ENCODE results near the gene NOTCH2NLA. TPM values are rescaled to one million over a fixed set of nuclear protein-coding genes. Genes with fewer than 3 reads are reported as not detected.
"Not testable (repeated sequence)": the region's sequence is repeated elsewhere in the genome, so short reads cannot be mapped to it uniquely, and the experiment has no call there.

Gene NOTCH2NLA
- total RNA-seq, 1 donor from 2014 or later, result 18.7 TPM

DNA sequence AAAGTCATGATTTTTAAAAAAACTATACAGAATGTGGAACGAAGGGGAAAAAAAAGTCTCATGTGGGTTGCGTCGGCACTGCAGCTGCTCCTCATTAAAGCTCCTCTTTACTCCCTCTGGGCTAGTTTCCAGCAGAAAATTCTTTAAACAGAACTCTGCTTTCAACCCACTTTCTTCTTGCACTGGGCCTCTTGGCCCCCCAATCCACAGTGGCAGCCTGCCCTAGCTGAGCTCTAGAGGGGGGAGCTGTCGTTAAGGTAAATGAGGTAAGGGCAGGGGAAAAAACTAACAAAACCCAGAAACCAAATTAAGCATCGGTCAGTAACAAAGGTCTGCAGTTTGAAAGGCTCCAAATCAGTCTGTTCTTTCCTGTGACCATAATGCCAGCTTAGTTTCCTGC is 54.3 kb downstream of the NOTCH2NLA start:
- not testable (repeated sequence) for DNase-seq (ENCODE audit: extremely low read depth, low read depth, low spot score)

- not testable (repeated sequence) for DNase-seq (ENCODE audit: extremely low read depth, low read depth, low spot score)
Measured at GRCh38 chr1:146167740-146168139, 61.1 kb downstream of the NOTCH2NLA start.

DNA sequence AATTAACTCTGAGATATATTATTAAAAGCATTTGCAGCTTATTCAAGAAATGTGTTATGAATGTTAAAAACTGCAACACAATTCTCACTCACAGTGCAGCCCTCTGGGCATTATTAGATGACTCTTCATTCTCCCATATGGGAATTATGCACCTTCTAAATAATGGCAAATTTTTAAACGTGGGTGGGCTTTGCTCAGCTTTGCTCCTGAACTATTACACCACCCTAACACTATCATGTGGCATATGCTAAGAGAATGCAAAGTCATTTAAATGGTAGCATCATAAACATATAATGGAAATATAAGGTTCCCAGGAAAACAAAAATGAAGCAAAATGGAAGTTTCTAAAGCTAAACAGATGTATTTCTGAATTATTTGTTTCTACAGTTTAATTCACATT is 61.5 kb downstream of the NOTCH2NLA start:
- not testable (repeated sequence) for DNase-seq (ENCODE audit: extremely low read depth, low read depth, low spot score)

DNA sequence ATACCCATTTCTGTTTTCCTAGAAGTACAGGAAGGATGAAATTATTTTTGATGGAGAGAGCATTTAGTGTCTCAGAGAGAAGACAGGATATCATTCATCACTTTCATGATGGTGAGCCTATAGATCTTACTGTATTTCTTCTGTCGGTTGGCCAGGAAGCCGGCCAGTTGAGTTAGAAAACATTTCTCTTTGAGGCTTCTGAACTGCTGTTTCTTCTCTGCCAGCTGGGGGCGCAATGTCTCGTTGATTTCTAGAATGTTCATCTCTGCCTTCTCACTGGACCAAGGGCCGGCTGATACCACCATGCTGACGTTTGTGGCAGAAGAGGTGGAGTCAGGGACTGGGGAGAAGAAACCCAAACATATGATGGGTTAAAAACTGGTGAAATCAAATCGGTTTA is 84.4 kb downstream of the NOTCH2NLA start, which contains the start of gene NBPF10:
NBPF10 (minus strand) TSS at position 340 of the 400 bp plus-strand sequence; CDS start at position 305, 35 bp downstream.
- not testable (repeated sequence) for DNase-seq (ENCODE audit: extremely low read depth, low read depth, low spot score)

Other genes with a start within 250 kb of the NOTCH2NLA start
- 98.0 and 102 TPM in 2 replicates for gene TXNIP, start 232.4 kb downstream of the NOTCH2NLA start, total RNA-seq
- not detected in 2 replicates for gene HJV, start 207.3 kb downstream of the NOTCH2NLA start, total RNA-seq
- gene NBPF10, start 84.2 kb downstream of the NOTCH2NLA start, total RNA-seq, result 0.15 and 0.47 TPM in 2 replicates